HCT116 (cell line): Measurements from ENCODE around the gene TCF7L2. TPM values are rescaled to one million over a fixed set of nuclear protein-coding genes. Genes with fewer than 3 reads are reported as not detected.

Source experiments
- ATAC-seq: fragments of 200-7000 bp; cut with Tn5 transposase; 2 replicates; pipeline ENCODE4 v1.9.1; 2020; ENCODE audit warnings: mild to moderate bottlenecking, moderate library complexity
- BruUV-seq: library from RNA; stranded (reverse); fragments of 400-500 nt; replicated peaks from 2 replicates; lab custom pipeline; 2021; lab: Mats Ljungman, UMichigan
- CTCF ChIA-PET: fragments of 300-600 bp; sonication (Branson Sonifier 250); formaldehyde crosslinking; loops from one replicate; lab custom pipeline; 2021; ENCODE audit warnings: antibody characterized with exemption; lab: Charles Lee
- POLR2A ChIA-PET: fragments of 300-600, 350-600 bp; sonication (Branson Sonifier 250); formaldehyde crosslinking; loops from one replicate; lab custom pipeline; 2021; ENCODE audit warnings: antibody characterized with exemption; lab: Charles Lee
- RAD21 ChIA-PET, 2 experiments: fragments of 300-600 bp; sonication (Branson Sonifier 250); formaldehyde crosslinking; loops; one replicate each; lab custom pipeline; 2023; ENCODE audit warnings: low total read pairs in 2 of 2; ENCODE audit not compliant: uncharacterized antibody in 2 of 2, unreplicated experiment in 2 of 2, low non-redundant PET in 1 of 2; lab: Charles Lee
- DNase-seq: peaks from one replicate; pipeline ENCODE4 v3.0.0-alpha.2; 2010; ENCODE audit warnings: low read depth, low spot score
- H2AFZ ChIP-seq: fragments of 200-600 bp; shearing (Covaris generic), sonication (generic); 2 replicates; pipeline ENCODE4 v1.6.1; 2017; ENCODE audit warnings: low read depth, mixed run types, mixed read lengths, antibody characterized with exemption, low read length; ENCODE audit not compliant: poor library complexity, severe bottlenecking
- H3K27ac ChIP-seq: 2 replicates; pipeline ENCODE4 v1.5.1; 2012; ENCODE audit warnings: low read depth, low read length
- H3K27me3 ChIP-seq: fragments of 200-600 bp; sonication (generic); 2 replicates; pipeline ENCODE4 v1.6.1; 2016; ENCODE audit warnings: mixed run types, low read length, mixed read lengths; ENCODE audit not compliant: insufficient read depth
- H3K36me3 ChIP-seq, 2 experiments: fragments of 200-500 bp in 1 of 2; fragments of 200-600 bp in 1 of 2; sonication (Bioruptor generic) in 1 of 2; sonication (generic) in 1 of 2; 2 replicates each; pipeline versions ENCODE4 v1.5.1 to v1.6.1; 2014 to 2016; ENCODE audit warnings: low read length in 2 of 2, inconsistent platforms in 1 of 2, mixed read lengths in 1 of 2, mixed run types in 1 of 2; ENCODE audit not compliant: insufficient read depth in 2 of 2, control insufficient read depth in 1 of 2
- H3K4me1 ChIP-seq, 2 experiments: fragments of 200-600 bp in 1 of 2; sonication (generic) in 1 of 2; 2 replicates each; pipeline versions ENCODE4 v1.5.1 to v1.6.1; 2012 to 2017; ENCODE audit warnings: low read length in 2 of 2, inconsistent platforms in 1 of 2, mild to moderate bottlenecking in 1 of 2, mixed read lengths in 1 of 2, mixed run types in 1 of 2, moderate library complexity in 1 of 2; ENCODE audit not compliant: insufficient read depth in 2 of 2, control insufficient read depth in 1 of 2
- H3K4me2 ChIP-seq: fragments of 200-600 bp; sonication (generic); 2 replicates; pipeline ENCODE4 v1.6.1; 2017; ENCODE audit warnings: mixed run types, low read length, mixed read lengths
- H3K4me3 ChIP-seq, 2 experiments: fragments of 200-600 bp in 1 of 2; sonication (generic) in 1 of 2; replicated peaks in 1 of 2; 2 replicates each; pipeline ENCODE4 v1.5.1; 2011 to 2016; ENCODE audit warnings: low read length in 2 of 2, control low read depth in 1 of 2, low read depth in 1 of 2, mild to moderate bottlenecking in 1 of 2, mixed read lengths in 1 of 2, mixed run types in 1 of 2
- H3K79me2 ChIP-seq: fragments of 200-600 bp; sonication (generic); 2 replicates; pipeline ENCODE4 v1.6.1; 2017; ENCODE audit warnings: mild to moderate bottlenecking, mixed run types, low read length, moderate library complexity, mixed read lengths; ENCODE audit not compliant: insufficient read depth
- H3K9ac ChIP-seq: fragments of 200-600 bp; sonication (generic); 2 replicates; pipeline ENCODE4 v1.6.1; 2016; ENCODE audit warnings: low read length, mixed read lengths
- H3K9me2 ChIP-seq: fragments of 200-600 bp; sonication (generic), shearing (Covaris generic); 2 replicates; pipeline ENCODE4 v1.6.1; 2017; ENCODE audit warnings: mixed run types, mild to moderate bottlenecking, moderate library complexity; ENCODE audit not compliant: insufficient read depth
- H3K9me3 ChIP-seq, 2 experiments: fragments of 200-500 bp in 1 of 2; fragments of 200-600 bp in 1 of 2; sonication (Bioruptor generic) in 1 of 2; sonication (generic) in 1 of 2; 2 replicates each; pipeline ENCODE4 v1.6.1; 2014 to 2017; ENCODE audit warnings: low read length in 2 of 2, mixed read lengths in 2 of 2, inconsistent platforms in 1 of 2, low read depth in 1 of 2, mild to moderate bottlenecking in 1 of 2, mixed run types in 1 of 2, moderate library complexity in 1 of 2; ENCODE audit not compliant: control insufficient read depth in 1 of 2, insufficient read depth in 1 of 2
- H4K20me1 ChIP-seq: fragments of 200-600 bp; sonication (generic), shearing (Covaris generic); 2 replicates; pipeline ENCODE4 v1.6.1; 2017; ENCODE audit warnings: mixed run types, mild to moderate bottlenecking, moderate library complexity; ENCODE audit not compliant: insufficient read depth
- CEBPB ChIP-seq: IDR thresholded peaks from 2 replicates; pipeline ENCODE4 v1.6.1; 2012; ENCODE audit warnings: low read depth
- CTCF ChIP-seq, 3 experiments: fragments of 200-600 bp in 1 of 3; sonication (generic) in 1 of 3; IDR thresholded peaks in 2 of 3; conservative IDR thresholded peaks in 1 of 3; 2 replicates each; pipeline ENCODE4 v1.5.1; 2012 to 2017; ENCODE audit warnings: low read depth in 2 of 3, low read length in 2 of 3, antibody characterized with exemption in 1 of 3, borderline replicate concordance in 1 of 3, control low read depth in 1 of 3, mild to moderate bottlenecking in 1 of 3, mixed read lengths in 1 of 3, mixed run types in 1 of 3, moderate library complexity in 1 of 3; ENCODE audit not compliant: insufficient read depth in 1 of 3
- ELF1 ChIP-seq: IDR thresholded peaks from 2 replicates; pipeline ENCODE4 v1.6.1; 2012; ENCODE audit warnings: low read depth, borderline replicate concordance
- EZH2 ChIP-seq: fragments of 200-600 bp; sonication (generic); IDR thresholded peaks from 2 replicates; pipeline ENCODE4 v1.6.1; 2017; ENCODE audit warnings: antibody characterized with exemption, mixed run types
- EZH2phosphoT487 ChIP-seq: fragments of 200-600 bp; IDR thresholded peaks from 2 replicates; pipeline ENCODE4 v1.6.1; 2018; ENCODE audit warnings: antibody characterized with exemption, borderline replicate concordance
- FOSL1 ChIP-seq: IDR thresholded peaks from 2 replicates; pipeline ENCODE4 v1.6.1; 2012; ENCODE audit warnings: low read depth
- JUND ChIP-seq: IDR thresholded peaks from 2 replicates; pipeline ENCODE4 v1.6.1; 2012
- MAX ChIP-seq: IDR thresholded peaks from 2 replicates; pipeline ENCODE4 v1.6.1; 2012
- POLR2AphosphoS5 ChIP-seq: IDR thresholded peaks from 2 replicates; pipeline ENCODE4 v1.6.1; 2011; ENCODE audit warnings: mild to moderate bottlenecking, low read depth, low read length, moderate library complexity
- RAD21 ChIP-seq: IDR thresholded peaks from 2 replicates; pipeline ENCODE4 v1.6.1; 2012; ENCODE audit warnings: low read depth, mild to moderate bottlenecking
- SIN3A ChIP-seq: IDR thresholded peaks from 2 replicates; pipeline ENCODE4 v1.6.1; 2012; ENCODE audit warnings: low read depth
- SRF ChIP-seq: IDR thresholded peaks from 2 replicates; pipeline ENCODE4 v1.6.1; 2012; ENCODE audit warnings: low read depth
- TCF7L2 ChIP-seq: IDR thresholded peaks from 2 replicates; pipeline ENCODE4 v1.7.0; 2011; ENCODE audit warnings: borderline replicate concordance, inconsistent platforms; ENCODE audit not compliant: insufficient read depth, insufficient read length; ENCODE audit errors: extremely low read depth
- YY1 ChIP-seq: IDR thresholded peaks from 2 replicates; pipeline ENCODE4 v1.6.1; 2011; ENCODE audit warnings: low read length, low read depth, moderate library complexity, mild to moderate bottlenecking; ENCODE audit not compliant: insufficient replicate concordance; ENCODE audit errors: extremely low read depth
- ZNF274 ChIP-seq: fragments of 200-500 bp; sonication (Bioruptor generic); IDR thresholded peaks from 2 replicates; pipeline ENCODE4 v1.6.1; 2014; ENCODE audit warnings: mild to moderate bottlenecking, low read depth, low read length, inconsistent platforms
- intact Hi-C: fragments of 100-400 bp; cut with micrococcal nuclease; formaldehyde crosslinking; loops from 2 replicates; pipeline ENCODE4 v1.10.0; 2022
- total RNA-seq: library from RNA; stranded (reverse); gene quantifications from one replicate; pipeline ENCODE4 v1.2.1, GENCODE V29; 2021; ENCODE audit not compliant: unreplicated experiment
- TF ChIP-seq, protein P1 (sequence below): IDR thresholded peaks from 2 replicates; pipeline ENCODE4 v1.6.1; 2011; ENCODE audit warnings: mild to moderate bottlenecking, low read length, moderate library complexity; ENCODE audit not compliant: insufficient replicate concordance; ENCODE audit errors: extremely low read depth
- TF ChIP-seq, protein P2 (sequence below): IDR thresholded peaks from 2 replicates; pipeline ENCODE4 v1.6.1; 2012; ENCODE audit warnings: low read depth
- TF ChIP-seq, protein P3 (sequence below): IDR thresholded peaks from 2 replicates; pipeline ENCODE4 v1.6.1; 2012

Gene TCF7L2
- total RNA-seq, 1 experiment from 2014 or later, result 164 TPM

GRCh38 chr10:113064039-113064438 is 114.0 kb downstream of the TCF7L2 start:
- TF ChIP-seq TCF7L2 (no peak), CEBPB (no peak), FOSL1 (no peak), ELF1 (no peak), ZNF274 (no peak), YY1 (no peak), RAD21 (no peak), JUND (no peak), EZH2phosphoT487 (no peak), MAX (no peak), POLR2AphosphoS5 (no peak; the same call in none of the 2 replicates), SRF (no peak), SIN3A (no peak), CTCF (IDR thresholded peaks at IDR 0.05 in 2 of 3, conservative IDR thresholded peaks at IDR 0.05 in 1 of 3; ENCODE audit: borderline replicate concordance in 1 of 3, insufficient read depth in 1 of 3, low read depth in 2 of 3, low read length in 2 of 3) (no peak), EZH2 (no peak)
- TF ChIP-seq, protein P1, sequence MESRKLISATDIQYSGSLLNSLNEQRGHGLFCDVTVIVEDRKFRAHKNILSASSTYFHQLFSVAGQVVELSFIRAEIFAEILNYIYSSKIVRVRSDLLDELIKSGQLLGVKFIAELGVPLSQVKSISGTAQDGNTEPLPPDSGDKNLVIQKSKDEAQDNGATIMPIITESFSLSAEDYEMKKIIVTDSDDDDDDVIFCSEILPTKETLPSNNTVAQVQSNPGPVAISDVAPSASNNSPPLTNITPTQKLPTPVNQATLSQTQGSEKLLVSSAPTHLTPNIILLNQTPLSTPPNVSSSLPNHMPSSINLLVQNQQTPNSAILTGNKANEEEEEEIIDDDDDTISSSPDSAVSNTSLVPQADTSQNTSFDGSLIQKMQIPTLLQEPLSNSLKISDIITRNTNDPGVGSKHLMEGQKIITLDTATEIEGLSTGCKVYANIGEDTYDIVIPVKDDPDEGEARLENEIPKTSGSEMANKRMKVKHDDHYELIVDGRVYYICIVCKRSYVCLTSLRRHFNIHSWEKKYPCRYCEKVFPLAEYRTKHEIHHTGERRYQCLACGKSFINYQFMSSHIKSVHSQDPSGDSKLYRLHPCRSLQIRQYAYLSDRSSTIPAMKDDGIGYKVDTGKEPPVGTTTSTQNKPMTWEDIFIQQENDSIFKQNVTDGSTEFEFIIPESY, result no peak
- TF ChIP-seq, protein P2, sequence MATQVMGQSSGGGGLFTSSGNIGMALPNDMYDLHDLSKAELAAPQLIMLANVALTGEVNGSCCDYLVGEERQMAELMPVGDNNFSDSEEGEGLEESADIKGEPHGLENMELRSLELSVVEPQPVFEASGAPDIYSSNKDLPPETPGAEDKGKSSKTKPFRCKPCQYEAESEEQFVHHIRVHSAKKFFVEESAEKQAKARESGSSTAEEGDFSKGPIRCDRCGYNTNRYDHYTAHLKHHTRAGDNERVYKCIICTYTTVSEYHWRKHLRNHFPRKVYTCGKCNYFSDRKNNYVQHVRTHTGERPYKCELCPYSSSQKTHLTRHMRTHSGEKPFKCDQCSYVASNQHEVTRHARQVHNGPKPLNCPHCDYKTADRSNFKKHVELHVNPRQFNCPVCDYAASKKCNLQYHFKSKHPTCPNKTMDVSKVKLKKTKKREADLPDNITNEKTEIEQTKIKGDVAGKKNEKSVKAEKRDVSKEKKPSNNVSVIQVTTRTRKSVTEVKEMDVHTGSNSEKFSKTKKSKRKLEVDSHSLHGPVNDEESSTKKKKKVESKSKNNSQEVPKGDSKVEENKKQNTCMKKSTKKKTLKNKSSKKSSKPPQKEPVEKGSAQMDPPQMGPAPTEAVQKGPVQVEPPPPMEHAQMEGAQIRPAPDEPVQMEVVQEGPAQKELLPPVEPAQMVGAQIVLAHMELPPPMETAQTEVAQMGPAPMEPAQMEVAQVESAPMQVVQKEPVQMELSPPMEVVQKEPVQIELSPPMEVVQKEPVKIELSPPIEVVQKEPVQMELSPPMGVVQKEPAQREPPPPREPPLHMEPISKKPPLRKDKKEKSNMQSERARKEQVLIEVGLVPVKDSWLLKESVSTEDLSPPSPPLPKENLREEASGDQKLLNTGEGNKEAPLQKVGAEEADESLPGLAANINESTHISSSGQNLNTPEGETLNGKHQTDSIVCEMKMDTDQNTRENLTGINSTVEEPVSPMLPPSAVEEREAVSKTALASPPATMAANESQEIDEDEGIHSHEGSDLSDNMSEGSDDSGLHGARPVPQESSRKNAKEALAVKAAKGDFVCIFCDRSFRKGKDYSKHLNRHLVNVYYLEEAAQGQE, result no peak
- TF ChIP-seq, protein P3, sequence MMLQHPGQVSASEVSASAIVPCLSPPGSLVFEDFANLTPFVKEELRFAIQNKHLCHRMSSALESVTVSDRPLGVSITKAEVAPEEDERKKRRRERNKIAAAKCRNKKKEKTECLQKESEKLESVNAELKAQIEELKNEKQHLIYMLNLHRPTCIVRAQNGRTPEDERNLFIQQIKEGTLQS, result no peak
- Histone ChIP-seq H3K27me3 (no peaks in the 10 kb centered on the region), H3K9me3 (no peaks in the 10 kb centered on the region), H3K27ac (no peak overlapping the region), H3K4me3 (no peak overlapping the region), H3K9ac (no peak overlapping the region), H2AFZ (no peak overlapping the region), H4K20me1 (peaks cover 26% of the 10 kb centered on the region), H3K9me2 (no peaks in the 10 kb centered on the region), H3K4me1 (peaks cover 59 to 80% of the 10 kb centered on the region in 2 experiments), H3K4me2 (no peak overlapping the region), H3K36me3 (peaks cover 0 to 38% of the 10 kb centered on the region in 2 experiments; a peak in 1 of 4 replicates), H3K79me2 (peaks cover 100% of the 10 kb centered on the region)
- ChIA-PET RAD21 (interaction anchor here in 1 of 2 experiments (0.7 kb wide), 1 partner anchor 9 kb away, joined by 3 read pairs; no protein-coding TSS in a partner anchor), POLR2A (interaction anchor here (1.4 kb wide), 1 partner anchor 10 kb away, joined by 3 read pairs; no protein-coding TSS in a partner anchor), CTCF (interaction anchor here (1.2 kb wide), 1 partner anchor 9 kb away, joined by 4 read pairs; no protein-coding TSS in a partner anchor)
- no TSS peak for BruUV-seq
- no peak for ATAC-seq
- DNase-seq, result no peak
- intact Hi-C loops, result no loop called here
